T-helper 22 cell (primary cell): Measurements from ENCODE around the gene TMEM127.
"Not testable (repeated sequence)": the region's sequence is repeated elsewhere in the genome, so short reads cannot be mapped to it uniquely, and the experiment has no call there.

Experiments
- DNase-seq: peaks from one replicate; pipeline ENCODE4 v3.0.0-alpha.2; 2020; ENCODE audit warnings: low read depth

TMEM127 gene

DNA sequence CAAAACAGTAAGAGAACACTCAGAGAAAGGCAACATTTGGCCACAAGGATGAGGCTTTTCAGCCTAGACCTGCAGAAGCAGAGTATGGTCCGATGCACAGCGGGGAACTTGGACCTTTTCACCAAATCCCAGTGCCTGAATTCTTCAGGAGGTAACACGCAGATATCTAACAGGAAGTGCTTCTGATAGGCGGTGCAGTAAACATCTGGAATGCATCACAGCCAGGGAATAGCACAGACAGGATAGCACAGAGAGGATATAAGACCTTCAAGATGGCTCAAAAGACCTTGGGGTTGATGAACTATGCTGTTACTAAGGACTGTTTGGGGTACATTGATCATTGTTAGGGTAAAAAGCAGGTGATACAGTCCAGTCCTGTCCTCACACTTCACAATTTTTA is 1.7 kb downstream of the TMEM127 start:
- no peak for DNase-seq

DNA sequence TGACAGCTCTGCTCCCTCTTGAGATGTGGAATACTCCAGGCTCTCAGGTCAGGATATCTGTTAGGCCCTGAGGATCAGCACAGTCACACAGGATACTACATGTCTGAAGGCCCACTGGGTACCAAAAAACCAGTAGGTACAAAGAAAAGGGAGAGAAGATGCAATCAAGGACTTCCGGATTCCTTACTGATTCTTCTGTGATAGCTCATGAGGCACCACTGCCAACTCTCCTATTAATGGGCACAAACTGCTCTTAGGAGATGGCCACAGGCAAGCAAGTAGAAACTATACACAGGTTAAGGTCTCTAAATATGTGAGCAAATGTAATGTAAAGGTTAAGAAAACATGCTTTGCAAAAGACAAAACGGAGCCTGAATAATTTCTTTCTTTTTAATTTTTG is 3.5 kb downstream of the TMEM127 start:
- no peak for DNase-seq

DNA sequence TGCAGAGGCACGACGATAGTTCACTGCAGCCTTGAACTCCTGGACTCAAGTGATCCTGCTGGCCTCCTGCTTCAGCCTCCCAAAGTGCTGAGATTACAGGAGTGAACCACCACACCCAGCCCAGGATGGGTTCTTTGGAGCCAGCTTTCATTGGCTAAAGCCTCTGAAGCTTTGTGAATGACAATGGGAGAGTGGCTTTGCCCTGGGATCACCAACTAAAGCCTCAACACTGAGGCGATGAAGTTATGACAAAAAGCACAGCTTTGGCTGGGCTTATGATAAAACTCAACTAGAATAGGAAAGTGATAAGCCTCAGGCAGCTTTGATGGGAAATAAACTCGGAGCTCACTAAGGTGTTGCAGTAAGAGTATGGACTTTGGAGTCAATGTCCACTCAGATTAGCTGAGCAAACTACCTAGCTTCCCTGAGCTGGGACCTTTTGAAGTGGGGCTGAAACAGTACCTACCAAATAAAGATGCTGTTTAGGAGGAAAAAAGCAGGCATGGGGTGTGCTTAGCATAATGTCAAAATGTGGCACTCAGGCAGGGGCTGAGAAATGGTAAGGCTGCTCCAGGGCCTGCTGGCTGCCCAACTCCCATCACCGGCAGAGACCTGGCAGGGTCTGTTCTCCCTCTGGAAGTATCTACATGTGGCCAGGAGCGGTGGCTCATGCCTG is 4.3 kb downstream of the TMEM127 start:
- no peak for DNase-seq

DNA sequence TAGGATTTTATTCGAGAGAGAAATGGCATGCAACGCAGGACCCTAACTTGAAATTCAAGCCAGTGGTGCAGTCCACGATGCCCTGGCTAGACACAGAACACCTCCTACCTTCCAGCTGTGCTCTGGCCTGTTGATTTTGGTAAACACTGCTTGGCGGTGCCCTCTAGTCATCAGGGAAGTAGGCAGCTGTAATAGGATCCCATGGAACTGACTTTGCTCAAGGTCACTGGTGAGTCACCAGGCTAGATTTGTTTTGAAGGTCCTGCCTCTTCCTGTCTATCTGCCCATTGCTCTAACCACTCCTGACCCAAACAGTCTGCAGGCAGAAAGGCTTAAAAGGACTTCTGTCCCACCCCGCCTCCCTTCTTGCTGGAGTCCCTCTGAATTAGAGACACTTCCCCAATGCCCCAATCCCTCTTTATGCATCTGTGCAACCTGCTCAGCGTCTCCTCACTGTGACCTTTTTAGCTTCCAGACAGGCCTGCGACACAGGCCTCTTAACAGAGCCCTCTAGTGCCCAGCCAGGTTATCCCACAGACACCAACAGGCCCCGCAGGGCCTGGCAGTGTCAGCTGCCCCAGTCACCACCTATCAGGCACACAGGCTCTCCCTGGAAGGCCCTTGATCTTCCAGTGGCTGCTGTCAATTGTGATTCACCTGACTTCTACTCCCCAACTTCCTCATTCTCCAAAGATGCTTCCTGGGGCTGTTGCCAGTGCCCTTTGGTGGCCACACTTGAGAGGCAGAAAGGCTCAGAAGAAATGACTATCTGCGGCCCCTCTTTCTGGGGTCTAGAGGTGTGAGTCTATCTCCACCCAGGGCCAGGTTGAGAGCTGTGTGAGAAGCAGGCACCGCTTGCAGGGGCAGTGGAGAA is 5.2 kb downstream of the TMEM127 start:
- DNase-seq: no peak

DNA sequence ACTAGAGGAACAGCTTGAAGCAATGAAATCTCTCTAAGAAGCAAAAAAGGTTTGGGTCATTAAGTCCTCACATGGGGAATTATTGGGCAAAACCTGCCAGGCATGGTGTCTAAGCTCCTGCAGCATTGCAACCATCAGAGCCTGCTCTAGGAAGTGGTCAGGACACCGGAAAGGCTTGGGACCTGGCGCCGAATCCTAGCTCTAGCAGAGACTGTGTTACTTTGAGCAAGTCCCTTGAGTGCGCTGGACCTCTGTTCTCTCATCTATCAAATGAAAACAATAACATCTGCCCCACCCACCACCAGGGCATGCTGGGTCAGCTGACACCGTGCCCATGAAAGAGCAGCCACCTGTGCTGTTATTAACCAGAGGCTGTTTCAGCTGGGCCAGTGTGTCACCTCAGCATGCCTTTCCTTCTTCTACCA is 6.3 kb downstream of the TMEM127 start:
- no peak for DNase-seq

DNA sequence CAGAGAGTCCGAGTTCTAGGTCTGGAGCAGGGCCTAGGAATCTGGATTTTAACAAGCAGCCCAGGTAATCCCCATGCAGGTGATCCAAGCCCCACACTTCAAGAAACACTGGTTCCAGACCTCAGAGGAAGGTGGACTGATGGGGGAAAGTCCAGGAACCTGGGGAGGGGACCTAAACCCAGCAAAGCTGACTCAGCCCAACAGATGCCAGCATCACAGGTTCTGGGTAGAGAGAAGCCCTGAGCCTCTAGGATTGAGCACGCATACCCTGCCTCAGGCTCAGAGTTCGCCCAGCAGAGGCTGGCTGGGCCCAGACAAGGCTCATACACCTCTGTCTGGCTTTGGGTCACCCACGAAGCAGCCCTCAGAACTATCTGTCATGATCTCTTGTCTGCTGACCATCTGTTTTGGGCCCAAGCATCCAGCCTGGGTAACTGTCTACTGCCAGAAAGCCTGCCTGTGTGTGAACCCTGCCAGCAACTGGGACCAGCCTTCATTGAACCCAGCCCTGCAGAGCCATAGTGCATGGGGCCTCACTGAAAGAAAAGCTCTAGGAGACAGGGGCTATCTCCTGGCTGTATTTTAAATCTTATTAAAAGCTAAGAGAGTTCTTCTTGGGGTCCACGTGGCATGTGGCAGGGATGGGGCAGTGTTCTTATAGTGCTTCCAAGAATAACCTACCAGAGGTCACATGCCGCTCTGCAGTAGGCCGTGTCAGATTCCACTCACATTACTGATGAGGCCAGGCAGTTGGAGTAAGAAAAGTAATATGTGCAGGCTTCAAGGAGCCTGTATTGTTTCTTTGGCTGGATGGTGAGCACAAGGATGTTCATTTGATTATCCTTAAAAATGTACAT is 7.4 kb downstream of the TMEM127 start:
- DNase-seq: no peak

DNA sequence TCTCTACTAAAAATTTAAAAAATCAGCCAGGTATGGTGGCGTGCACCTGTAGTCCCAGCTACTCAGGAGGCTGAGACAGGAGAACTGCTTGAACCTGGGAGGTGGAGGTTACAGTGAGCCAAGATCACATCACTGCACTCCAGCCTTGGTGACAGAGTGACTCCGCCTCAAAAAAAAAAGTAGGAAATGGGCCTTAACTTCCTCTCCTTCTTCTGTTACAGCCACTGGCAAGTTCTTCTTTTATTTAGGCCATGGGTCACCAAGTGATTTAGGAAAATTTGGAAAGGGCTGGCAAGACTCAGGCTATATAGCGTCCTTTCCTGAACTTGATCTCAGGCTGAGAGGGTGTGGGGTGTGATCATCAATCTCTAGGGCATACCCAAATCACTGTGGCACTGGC is 8.1 kb downstream of the TMEM127 start:
- not testable (repeated sequence) for DNase-seq

DNA sequence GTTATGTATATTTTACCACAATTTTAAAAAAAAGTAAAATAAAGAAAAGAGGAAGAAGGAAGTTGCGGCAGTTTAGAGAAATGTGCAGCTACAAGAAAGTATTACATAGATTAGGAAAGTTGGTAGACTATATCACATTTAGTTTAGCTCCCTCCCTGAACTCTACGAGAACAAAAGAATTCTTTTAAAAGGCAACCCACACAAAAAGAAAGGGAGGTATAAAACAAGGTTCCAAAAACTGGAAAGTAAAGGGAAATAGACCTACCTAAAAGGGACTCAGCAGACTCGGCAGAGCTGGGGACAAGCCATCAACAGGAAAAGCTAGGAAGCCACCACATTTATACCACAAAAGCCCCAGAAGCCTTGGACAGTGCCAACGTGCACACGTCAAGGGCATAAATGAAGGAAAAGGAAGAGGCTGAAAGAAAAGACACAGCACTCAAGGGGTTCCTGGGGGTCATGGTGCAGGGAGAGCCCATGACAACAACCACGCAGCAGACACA is 9.1 kb downstream of the TMEM127 start:
- DNase-seq: no peak

DNA sequence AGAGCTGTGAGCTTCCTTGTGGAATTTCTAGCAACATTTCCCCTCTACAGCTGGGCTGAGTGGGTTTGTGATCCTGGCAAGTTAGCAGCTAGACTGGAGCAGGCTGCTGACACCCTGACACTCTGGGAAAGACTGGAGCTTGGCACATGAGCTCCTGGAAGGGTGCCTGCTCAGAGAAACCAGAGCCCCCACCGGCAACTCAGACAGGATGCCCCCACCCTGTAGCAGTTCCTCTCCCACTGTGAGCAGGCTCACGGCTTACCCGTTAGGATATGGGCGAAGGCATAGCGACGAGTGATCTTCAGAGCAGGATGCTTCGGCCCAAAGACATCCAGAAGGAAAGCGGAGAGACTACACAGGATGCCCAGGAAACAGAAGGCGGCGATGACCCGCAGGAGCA is 11.2 kb downstream of the TMEM127 start:
- no peak for DNase-seq

DNA sequence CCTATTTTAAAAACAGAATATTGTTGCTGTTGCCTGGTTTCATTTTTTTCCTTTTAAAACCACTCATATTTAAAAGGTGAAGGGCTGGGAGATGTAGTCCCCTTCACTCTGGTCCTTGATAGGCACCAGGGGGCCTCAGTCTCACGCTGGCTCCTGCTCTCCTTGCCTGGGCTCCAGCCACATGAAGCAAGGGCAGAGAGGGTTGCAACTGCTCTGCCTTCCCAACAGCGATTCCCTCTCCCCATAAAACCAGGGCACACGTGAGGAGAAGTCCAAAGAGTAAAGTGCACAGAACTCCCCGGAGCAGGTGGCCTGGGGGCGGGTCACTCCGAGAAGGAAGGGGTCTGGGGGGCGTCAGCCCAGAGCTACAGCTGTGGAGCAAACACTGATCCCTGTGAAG is 12.8 kb downstream of the TMEM127 start:
- DNase-seq: no peak

DNA sequence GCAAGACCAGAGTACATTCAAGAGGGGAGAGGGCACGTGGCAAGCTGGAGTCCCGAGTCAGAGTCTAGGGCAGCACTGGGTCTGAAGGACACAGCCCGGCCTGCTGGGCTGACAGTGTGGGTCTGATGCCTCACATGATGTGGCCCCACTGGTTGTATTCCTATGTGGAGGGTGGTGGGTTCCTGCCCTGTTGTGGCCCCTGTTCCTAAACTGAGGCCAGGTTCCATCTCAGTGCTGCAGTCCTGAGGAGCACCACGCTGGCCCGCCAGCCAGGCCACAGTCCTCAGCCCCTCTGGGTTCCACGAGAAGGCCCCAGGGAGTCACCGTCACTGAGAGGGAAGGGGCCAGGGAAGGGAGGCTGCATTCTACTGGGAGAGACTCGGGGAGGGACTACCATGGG is 13.3 kb downstream of the TMEM127 start:
- no peak for DNase-seq

DNA sequence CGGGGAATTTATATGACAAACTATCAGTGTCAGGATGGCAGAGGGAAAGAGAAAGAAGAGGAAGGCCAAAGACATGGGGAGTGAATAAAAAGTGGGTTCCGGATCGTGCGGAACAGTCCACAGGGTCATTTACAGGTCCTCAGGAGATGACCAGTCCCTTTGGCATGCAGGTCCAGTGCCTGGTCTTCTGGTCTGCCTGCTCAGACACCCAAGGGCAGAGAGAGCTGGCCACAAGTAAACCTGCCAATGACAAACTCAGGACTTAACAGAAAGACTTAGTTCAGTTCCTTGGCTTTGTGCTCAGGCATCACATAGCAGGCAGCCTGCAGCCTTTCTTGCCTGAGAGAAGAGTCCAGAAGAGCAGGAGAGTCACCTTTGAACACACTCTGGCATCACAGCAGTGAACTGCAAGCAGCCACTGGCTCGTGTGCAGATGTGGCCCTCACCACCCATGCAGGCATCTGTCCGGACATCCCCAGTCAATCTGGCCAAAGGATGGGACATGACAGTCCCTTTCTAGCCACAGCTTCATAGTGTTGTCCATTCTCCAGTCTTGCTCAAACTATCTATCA is 14.0 kb downstream of the TMEM127 start:
- DNase-seq: no peak

DNA sequence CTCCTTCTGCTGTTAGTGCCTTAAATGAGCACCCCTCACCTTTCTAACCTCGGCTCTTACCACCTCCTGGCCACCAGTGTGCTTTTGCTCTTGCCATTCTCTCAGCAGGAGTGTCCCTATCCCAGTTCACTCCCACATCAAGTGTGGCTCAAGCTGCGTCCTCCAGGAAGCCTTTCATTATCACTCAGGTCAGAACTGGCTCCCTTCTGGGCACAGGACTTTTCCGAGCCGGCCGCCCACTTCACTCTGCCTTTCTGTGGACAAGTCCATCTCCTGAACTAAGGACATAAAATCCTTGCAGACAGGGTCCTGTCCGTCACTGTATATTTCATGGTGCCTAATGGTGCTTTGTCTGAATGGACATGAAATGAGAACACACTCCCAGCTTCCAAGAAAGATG is 15.6 kb downstream of the TMEM127 start:
- no peak for DNase-seq

DNA sequence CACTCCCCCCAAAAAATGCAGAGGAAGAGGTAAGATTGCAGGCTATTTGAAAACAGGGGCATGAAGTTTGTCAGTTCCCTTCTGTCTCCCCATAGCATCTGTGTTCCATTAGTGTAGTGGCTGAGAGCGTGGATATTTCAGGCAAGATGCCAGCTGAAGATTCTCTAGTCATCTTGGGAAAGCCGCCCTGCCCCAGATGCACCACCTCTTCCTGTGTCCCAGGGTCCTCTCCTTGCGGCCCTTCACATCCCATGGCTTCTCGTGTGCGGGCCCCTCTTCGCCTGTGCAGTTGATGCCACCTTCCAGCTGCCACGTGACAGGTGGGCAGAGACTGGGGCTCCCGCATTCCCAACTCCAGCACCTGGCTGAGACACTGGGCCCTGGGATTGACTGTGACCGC is 16.1 kb downstream of the TMEM127 start:
- DNase-seq: no peak

DNA sequence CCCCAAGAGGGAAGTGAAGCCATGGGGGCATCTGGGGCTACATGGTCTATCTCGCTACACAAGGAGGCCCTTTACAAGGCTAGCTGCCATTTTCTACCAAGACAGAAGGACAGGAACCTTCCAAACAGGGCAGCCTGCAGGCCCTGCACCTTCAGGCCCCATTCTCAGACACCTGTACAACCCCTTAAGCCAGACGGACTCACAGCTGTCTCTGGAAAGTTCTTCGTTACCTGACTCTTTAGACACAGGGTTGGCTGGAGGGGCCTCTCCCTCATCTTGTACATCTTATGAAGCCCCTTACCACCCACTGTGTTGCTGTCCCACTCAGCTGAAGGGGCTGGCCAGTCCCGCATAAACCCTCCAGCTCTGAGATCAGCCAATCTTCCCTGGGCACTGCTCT is 17.2 kb downstream of the TMEM127 start:
- no peak for DNase-seq

DNA sequence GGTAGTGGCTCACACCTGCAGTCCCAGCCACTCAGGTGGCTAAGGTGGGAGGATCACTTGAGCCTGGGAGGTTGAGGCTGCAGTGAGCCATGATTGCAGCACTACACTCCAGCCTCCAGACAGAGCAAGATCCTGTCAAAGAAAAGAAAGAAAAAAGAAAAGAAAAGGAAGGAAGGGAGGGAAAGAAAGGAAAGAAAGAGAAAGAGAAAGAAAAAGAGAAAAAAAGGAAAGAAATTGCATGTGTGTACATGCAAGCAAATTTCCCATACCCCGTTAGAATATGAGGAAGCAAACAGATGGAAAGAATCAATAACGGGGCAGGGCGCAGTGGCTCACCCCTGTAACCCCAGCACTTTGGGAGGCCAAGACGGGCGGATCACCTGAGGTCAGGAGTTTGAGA is 17.9 kb downstream of the TMEM127 start:
- DNase-seq: no peak

DNA sequence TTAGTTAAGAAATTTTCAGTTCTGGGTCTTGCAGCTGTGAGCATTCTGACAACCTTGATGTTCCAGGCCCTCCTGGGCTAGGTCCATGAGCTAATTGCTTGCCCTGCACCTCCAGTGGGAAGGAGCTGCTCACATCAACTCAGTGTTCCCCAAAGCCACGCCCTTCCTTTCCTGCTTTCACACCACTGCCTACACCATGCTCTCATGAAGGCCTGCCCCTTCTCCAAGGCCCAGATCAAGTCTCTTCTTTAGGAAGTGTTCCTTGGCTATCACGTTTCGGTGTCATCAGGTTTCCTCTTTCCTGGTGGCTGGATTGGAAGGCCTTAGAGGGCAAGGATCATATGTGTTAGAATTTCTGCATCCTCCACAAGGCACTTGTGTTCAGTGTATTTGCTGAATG is 18.8 kb downstream of the TMEM127 start:
- no peak for DNase-seq

DNA sequence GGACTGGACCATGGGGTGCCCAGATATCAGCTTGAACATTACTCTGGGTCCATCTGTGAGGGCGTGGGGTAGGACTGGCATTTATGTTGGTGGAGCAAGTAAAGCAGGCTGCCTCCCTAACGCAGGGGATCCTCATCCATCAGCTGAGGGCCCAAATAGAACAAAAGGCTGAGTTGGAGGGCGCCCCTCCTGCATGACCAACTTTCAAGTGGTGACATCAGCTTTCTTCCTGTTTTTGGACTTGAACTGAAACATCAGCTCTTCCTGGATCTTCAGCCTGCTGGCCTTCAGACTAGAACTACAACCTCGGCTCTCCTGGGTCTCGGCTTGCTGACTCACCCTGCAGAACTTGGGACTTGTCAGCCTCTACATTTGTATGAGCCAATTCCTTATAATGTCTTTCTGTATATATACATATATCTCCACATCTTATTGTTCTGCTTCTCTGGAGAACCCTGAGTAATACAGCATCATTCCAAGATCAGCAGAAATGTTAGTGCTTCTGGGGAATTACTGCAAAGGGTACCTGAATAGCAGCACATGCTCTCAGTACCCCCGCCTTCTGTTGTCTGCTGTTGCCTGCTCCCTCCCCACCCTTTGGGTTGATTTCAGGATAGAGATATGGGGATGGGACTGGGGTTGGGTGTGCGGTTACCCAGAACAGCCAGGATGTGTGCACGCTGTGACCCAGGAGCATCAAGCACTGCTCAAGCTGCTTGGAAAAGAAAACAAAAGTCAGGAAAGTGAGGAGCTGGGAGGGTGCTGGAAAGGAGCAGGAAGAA is 20.0 kb downstream of the TMEM127 start:
- DNase-seq: no peak

DNA sequence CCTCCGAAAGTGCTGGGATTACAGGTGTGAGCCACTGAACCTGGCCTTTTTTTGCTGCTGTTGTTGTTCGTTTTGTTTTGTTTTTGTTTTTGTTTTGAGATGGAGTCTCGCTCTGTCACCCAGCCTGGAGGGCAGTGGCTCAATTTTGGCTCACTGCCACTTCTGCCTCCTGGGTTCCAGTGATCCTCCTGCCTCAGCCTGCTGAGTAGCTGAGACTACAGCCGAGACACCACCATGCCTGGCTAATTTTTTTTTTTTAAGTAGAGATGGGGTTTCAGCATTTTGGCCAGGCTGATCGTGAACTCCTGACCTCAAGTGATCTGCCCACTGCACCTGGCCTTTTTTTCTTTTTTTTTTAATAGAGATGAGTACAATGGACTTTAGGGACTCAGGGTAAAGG is 22.0 kb downstream of the TMEM127 start:
- DNase-seq: no peak

DNA sequence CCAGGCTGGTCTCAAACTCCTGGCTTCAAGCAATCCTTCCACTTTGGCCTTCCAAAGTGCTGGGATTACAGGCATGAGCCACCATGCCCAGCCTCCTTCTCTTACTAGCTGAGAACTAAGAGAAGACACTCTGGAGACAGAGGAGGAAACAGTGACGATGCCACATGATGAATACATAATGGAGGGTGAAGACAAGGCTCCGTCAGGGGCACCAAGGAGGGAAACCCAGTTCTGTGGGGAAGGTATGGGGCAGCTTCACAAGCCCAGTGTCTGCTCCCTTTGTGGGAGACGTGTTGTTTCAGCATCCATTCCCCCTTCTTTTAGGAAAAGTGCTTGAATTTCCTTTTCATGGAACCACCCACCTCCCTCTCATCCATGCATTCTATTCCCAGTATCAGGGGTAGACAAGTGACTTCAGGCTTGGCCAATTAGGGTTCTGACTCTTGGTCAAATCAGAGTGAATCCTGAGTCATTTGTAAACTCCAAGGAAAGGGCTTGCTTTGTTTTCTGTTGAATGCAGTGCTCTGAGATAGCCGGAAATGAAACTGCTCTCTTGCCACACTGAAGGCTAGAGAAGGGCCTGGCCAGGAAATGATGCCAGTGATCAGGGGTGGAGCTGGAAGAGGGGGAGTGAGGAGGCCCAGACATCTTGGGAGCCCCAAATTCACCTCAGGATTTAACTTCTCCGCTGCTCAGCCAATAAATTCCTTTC is 23.7 kb downstream of the TMEM127 start:
- peak; percentile 17 for DNase-seq

DNA sequence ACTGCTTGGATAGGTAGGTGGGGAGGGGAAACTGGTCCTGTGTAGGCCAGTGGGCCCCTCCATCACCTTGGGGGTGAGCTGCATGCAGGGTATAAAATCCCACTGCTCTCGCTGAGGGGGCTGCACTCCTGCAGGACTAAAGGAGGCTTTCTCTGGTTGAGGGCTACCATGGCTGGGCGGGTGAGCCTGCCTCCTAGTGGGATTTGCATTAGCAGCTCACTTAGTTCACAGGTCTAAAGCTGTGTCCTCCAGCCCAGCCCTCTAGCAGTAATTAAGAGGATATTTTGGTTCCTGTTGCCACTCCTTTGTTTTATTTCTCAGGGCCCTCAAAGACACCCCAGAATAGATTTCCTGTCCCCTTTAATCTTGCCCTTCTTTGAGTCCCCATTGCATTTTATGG is 24.6 kb downstream of the TMEM127 start:
- no peak for DNase-seq
